Loucy (cell line): Measurements from ENCODE around the gene EPHA6.

Experiments
- EZH2phosphoT487 ChIP-seq: fragments of 200-600 bp; IDR thresholded peaks from 2 replicates; pipeline ENCODE4 v1.6.1; 2018; ENCODE audit warnings: antibody characterized with exemption, mild to moderate bottlenecking, moderate library complexity, borderline replicate concordance
- TF ChIP-seq, protein P1 (sequence below): fragments of 200-600 bp; sonication (generic); conservative IDR thresholded peaks from 2 replicates; pipeline ENCODE4 v1.5.1; 2014; ENCODE audit warnings: mild to moderate bottlenecking, antibody characterized with exemption, low read length

DNA sequence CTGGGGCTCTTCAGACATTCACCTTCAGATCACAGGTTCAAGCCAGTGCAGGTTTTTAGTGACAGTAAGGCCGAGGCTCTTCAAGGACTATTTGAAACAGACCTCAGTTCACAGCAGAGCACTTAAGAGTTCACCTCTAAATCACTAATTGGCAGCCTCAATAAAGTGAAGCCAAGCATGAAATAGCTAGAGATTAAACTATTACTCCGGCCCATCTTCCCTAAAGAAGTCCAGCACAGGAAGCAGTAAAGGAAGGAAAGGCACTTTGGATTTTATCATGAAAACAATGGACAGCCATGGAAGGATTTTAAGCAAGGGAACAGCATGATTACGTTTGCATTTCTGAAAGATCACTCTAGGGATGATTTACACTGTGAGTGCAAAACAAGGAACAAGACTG lies 922.5 kb downstream of the EPHA6 start:
- TF ChIP-seq, protein P1, sequence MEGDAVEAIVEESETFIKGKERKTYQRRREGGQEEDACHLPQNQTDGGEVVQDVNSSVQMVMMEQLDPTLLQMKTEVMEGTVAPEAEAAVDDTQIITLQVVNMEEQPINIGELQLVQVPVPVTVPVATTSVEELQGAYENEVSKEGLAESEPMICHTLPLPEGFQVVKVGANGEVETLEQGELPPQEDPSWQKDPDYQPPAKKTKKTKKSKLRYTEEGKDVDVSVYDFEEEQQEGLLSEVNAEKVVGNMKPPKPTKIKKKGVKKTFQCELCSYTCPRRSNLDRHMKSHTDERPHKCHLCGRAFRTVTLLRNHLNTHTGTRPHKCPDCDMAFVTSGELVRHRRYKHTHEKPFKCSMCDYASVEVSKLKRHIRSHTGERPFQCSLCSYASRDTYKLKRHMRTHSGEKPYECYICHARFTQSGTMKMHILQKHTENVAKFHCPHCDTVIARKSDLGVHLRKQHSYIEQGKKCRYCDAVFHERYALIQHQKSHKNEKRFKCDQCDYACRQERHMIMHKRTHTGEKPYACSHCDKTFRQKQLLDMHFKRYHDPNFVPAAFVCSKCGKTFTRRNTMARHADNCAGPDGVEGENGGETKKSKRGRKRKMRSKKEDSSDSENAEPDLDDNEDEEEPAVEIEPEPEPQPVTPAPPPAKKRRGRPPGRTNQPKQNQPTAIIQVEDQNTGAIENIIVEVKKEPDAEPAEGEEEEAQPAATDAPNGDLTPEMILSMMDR = no peak
- TF ChIP-seq EZH2phosphoT487 = no peak
